ENCODE data around the gene SUSD4.

Gene SUSD4

GRCh38 chr1:223227486-223228196, 136.3 kb downstream of the SUSD4 start:
- DNase-seq = no peak

GRCh38 chr1:223227031-223227430, 136.9 kb downstream of the SUSD4 start:
- no peak for DNase-seq

- no peak for DNase-seq
These were observed 137.7 kb downstream of the SUSD4 start for GRCh38 chr1:223226271-223226670.

GRCh38 chr1:223225481-223225880, 138.5 kb downstream of the SUSD4 start:
- no peak for DNase-seq

GRCh38 chr1:223225061-223225460, 138.9 kb downstream of the SUSD4 start:
- no peak for DNase-seq

GRCh38 chr1:223224465-223224864, 139.5 kb downstream of the SUSD4 start:
- no peak for DNase-seq

GRCh38 chr1:223223091-223223995, 140.6 kb downstream of the SUSD4 start:
- no peak for DNase-seq

- DNase-seq = no peak
These were observed 141.6 kb downstream of the SUSD4 start for GRCh38 chr1:223222377-223222776.

- no peak for DNase-seq
These were observed 142.3 kb downstream of the SUSD4 start for GRCh38 chr1:223221686-223222085.

- DNase-seq = no peak
These were observed 143.9 kb downstream of the SUSD4 start for GRCh38 chr1:223219846-223220610.

GRCh38 chr1:223219318-223219635, 144.7 kb downstream of the SUSD4 start:
- DNase-seq = no peak

- no peak for DNase-seq
These were observed 146.2 kb downstream of the SUSD4 start for GRCh38 chr1:223217781-223218180.

- no peak for DNase-seq
These were observed 147.3 kb downstream of the SUSD4 start for GRCh38 chr1:223216531-223217205.

GRCh38 chr1:223216074-223216473, 147.9 kb downstream of the SUSD4 start:
- no peak for DNase-seq

GRCh38 chr1:223215026-223215425, 148.9 kb downstream of the SUSD4 start:
- no peak for DNase-seq

- no peak for DNase-seq
These were observed 149.6 kb downstream of the SUSD4 start for GRCh38 chr1:223214261-223214807.

- no peak for DNase-seq
These were observed 151.5 kb downstream of the SUSD4 start for GRCh38 chr1:223212441-223212840.

- no peak for DNase-seq
These were observed 152.5 kb downstream of the SUSD4 start for GRCh38 chr1:223211323-223211985.

- no peak for DNase-seq
These were observed 153.2 kb downstream of the SUSD4 start for GRCh38 chr1:223210788-223211120.

GRCh38 chr1:223209992-223210787, 153.8 kb downstream of the SUSD4 start:
- no peak for DNase-seq

GRCh38 chr1:223209293-223209898, 154.6 kb downstream of the SUSD4 start:
- no peak for DNase-seq

All from central memory CD4-positive, alpha-beta T cell (primary cell).